Stomach smooth muscle (tissue), 2 donors: ENCODE results near the gene TIMM8B.
"Not testable (repeated sequence)": the region's sequence is repeated elsewhere in the genome, so short reads cannot be mapped to it uniquely, and the experiment has no call there.

Experiments
- H3K27ac ChIP-seq: one replicate; pipeline ENCODE4 v1.7.0; 2013; ENCODE audit warnings: mild to moderate bottlenecking, low read length, inconsistent platforms
- H3K27me3 ChIP-seq, 2 donors: one replicate each; pipeline ENCODE4 v1.7.0; 2013; ENCODE audit warnings: low read length in 2 of 2; ENCODE audit not compliant: insufficient read depth in 2 of 2, control insufficient read depth in 1 of 2
- H3K36me3 ChIP-seq, 2 donors: one replicate each; pipeline ENCODE4 v1.7.0; 2013; ENCODE audit warnings: low read length in 2 of 2; ENCODE audit not compliant: control insufficient read depth in 2 of 2, insufficient read depth in 2 of 2
- H3K4me1 ChIP-seq: one replicate; pipeline ENCODE4 v1.7.0; 2013; ENCODE audit warnings: low read length; ENCODE audit not compliant: control insufficient read depth, insufficient read depth
- H3K4me3 ChIP-seq, 2 donors: one replicate each; pipeline ENCODE4 v1.7.0; 2013; ENCODE audit warnings: low read length in 2 of 2
- H3K9ac ChIP-seq, 2 donors: one replicate each; pipeline ENCODE4 v1.7.0; 2013; ENCODE audit warnings: low read length in 2 of 2, mild to moderate bottlenecking in 1 of 2
- H3K9me3 ChIP-seq, 2 donors: one replicate each; pipeline ENCODE4 v1.7.0; 2013; ENCODE audit warnings: low read length in 2 of 2; ENCODE audit not compliant: control insufficient read depth in 2 of 2
- donor health status: healthy.
- donor health status: Pancreatic carcinoma.

The TIMM8B gene

DNA sequence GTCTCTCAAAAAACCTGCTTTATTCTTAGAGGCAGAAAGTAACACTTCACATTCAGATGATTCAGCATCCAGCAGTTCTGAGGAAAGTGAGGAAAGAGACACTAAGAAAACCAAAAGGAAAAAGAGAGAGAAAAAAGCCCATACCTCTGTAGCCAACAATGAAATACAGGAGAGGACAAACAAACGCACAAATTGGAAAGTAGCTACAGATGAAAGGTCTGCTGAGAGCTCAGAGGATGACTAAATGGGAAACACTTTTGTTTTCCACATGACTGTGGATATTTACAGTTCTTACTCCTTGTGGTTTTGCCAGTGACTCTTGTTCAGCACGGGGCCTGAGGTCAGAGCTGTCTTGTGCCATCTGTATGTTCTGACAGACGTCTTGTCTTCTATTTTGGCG is 3.8 kb downstream of the TIMM8B start:
- Histone ChIP-seq H3K4me3 (no peak overlapping the region), H3K27ac (no peak overlapping the region), H3K9ac (no peak overlapping the region), H3K4me1 (peaks cover 7% of the 10 kb centered on the region), H3K9me3 (no peaks in the 10 kb centered on the region), H3K36me3 (peaks cover 27 to 39% of the 10 kb centered on the region in 2 donors), H3K27me3 (no peaks in the 10 kb centered on the region)

DNA sequence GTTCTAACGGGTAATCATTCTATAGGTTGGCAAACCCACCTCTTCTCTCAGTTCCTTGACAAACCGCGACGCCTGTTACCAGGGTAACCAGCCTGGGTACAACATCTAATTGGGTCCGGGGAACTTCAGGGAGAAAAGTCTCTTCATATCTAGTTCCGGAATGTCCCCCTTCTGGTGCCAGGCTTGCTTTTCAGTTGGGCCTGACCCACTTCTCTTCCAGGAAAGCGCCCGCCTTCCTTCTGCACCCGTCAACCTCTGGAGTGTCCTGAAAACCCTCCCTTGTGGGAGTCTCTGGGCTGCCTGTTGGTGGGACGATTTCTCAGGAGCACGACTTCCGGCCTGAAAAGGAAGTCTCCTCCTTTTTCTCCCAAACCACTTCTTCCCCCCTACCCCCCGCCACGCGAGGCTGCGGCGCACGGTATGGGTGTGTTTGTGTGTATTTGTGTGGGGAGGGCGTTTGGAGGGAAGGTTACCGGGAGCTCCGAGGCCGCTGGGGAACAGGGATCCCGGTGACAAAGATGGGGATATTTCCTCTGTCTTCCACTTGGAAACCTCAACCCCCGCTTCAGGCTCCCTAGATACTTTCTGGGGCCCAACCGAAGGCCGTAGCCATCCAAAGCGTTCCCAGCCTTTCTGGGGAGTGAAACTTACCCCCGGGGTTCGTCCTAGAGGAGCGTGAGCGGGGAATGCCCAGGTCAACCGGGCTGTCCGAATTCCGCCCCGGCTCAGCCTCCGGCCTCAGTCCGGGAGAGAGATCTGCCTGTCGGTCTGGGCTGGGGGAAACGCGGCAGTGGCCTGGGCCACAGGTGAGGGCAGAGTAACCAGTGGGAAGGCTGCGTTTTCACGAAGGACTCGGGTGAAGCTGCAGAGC is 12.4 kb downstream of the TIMM8B start, which contains the start of the genes NKAPD1 and PIH1D2:
Gene NKAPD1 (plus strand): TSS at position 359 of the 871 bp plus-strand sequence. CDS start 1,276 bp downstream, outside the sequence.
Gene PIH1D2 (minus strand): TSS at position 77 of the 871 bp plus-strand sequence. CDS start 843 bp downstream, outside the sequence.
- Histone ChIP-seq H3K4me3 (peak within 1 kb of the TSS; percentile 96), H3K4me1 (peaks cover 7% of the 10 kb centered on the region), H3K36me3 (peaks cover 8 to 12% of the 10 kb centered on the region in 2 donors), H3K9ac (peak within 1 kb of the TSS; percentile 93), H3K27me3 (no peaks in the 10 kb centered on the region), H3K9me3 (no peaks in the 10 kb centered on the region), H3K27ac (peak within 1 kb of the TSS; percentile 84)

DNA sequence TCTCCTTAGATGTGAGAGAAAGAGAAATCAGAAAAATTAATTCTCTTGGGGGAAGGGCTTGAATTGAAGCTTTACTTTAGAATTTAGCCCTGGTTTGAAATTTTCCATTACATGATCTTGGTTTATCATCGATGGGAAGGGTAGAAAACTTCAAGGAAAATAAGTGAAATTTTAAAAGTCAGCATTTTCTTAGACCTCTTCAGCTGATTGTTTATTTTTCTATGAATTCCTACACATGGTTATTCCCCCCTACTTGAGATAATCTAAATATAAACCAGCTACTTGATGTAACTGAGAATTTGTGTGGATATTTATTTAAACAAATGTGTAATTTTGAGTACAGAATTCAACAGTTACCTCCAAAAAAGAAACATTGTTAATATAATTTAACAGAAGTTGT is 23.6 kb downstream of the TIMM8B start:
- Histone ChIP-seq H3K4me1 (no peaks in the 10 kb centered on the region), H3K27ac (no peak overlapping the region), H3K4me3 (no peak overlapping the region), H3K9ac (no peak overlapping the region), H3K27me3 (no peaks in the 10 kb centered on the region), H3K36me3 (peaks cover 7 to 20% of the 10 kb centered on the region in 2 donors), H3K9me3 (no peaks in the 10 kb centered on the region)

DNA sequence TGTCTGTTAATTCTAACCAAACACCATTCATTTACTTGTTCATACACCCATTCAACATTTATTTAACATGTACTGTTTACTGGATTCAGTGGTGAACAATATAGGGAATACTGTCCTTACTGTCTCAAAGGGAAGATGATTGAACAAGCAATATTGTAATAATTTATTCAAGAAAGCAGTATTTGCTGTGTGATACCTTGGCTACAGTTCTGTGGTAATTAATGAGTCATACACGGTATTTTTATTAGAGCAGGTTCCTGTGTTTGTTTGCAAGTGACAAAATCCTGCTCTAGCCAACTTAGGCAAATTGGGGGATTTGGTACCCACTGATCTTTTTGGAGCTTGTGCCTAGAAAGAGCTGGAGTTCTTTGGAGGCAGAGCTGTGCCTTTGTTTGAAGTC is 28.5 kb downstream of the TIMM8B start:
- no peak overlapping the region for H3K27ac ChIP-seq
- no peak overlapping the region for H3K4me3 ChIP-seq
- peaks cover 17 to 24% of the 10 kb centered on the region in 2 donors for H3K36me3 ChIP-seq
- H3K27me3 ChIP-seq, result no peaks in the 10 kb centered on the region
- H3K9ac ChIP-seq, result no peak overlapping the region
- no peaks in the 10 kb centered on the region for H3K4me1 ChIP-seq
- H3K9me3 ChIP-seq, result no peaks in the 10 kb centered on the region

DNA sequence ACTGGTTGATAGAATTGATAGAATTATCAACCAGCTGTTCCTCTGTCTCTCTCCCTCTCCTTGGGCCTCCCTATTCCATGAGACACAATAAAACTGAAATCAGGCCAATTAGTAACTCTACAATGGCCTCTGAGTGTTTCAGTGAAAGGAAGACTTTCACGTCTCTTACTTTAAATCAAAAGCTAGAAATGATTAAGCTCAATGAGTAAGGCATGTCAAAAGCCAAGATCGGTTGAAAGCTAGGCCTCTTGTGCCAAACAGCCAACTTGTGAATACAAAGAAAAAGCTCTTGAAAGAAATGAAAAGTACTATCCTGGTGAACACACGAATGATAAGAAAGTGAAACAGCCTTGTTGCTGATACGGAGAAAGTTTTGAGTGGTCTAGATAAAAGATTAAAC is 29.4 kb downstream of the TIMM8B start:
- peaks cover 17 to 25% of the 10 kb centered on the region in 2 donors for H3K36me3 ChIP-seq
- no peak overlapping the region for H3K27ac ChIP-seq
- H3K4me1 ChIP-seq, result no peaks in the 10 kb centered on the region
- H3K9ac ChIP-seq, result no peak overlapping the region
- H3K4me3 ChIP-seq, result no peak overlapping the region
- H3K9me3 ChIP-seq, result no peaks in the 10 kb centered on the region
- no peaks in the 10 kb centered on the region for H3K27me3 ChIP-seq

DNA sequence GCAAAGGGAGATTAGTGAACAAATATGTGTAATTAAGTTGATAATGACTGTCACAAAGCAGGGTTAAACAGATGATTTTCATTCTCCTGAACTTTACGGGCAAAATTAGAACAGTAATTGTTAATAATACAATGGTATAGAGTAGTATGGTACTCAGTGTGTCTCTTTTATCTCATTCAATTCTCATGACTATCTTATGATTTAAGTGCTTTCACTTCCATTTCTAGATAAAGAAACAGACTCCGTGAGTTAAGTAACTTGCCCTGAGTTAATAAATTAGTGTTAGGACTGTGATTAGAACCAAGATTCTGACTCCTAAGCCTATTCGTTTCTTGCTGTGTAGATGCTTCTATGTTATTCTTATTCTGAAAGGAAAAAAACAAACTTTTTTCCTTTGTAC is 34.8 kb downstream of the TIMM8B start:
- Histone ChIP-seq H3K4me1 (no peaks in the 10 kb centered on the region), H3K27me3 (no peaks in the 10 kb centered on the region), H3K9ac (no peak overlapping the region), H3K27ac (no peak overlapping the region), H3K36me3 (peaks cover 20% of the 10 kb centered on the region in 2 donors), H3K4me3 (no peak overlapping the region), H3K9me3 (no peaks in the 10 kb centered on the region)

DNA sequence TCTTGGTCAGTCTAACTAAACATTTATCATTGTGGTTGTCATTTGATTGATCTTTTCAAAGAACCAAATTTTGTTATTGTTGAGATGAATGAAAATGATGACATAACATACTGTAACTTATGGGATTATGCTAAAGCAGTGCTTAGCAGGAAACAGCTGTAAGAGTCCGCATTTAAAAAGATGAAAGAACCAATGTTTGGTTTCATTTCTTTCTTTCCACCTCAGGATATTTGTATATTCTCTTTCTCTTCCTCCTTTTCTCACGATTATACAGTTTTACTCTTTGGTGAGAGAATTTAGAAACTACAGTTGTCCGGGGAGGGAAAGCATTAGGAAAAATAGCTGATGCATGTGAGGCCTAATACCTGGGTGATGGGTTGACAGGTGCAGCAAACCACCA is 35.8 kb downstream of the TIMM8B start:
- no peaks in the 10 kb centered on the region for H3K9me3 ChIP-seq
- no peak overlapping the region for H3K9ac ChIP-seq
- no peaks in the 10 kb centered on the region for H3K27me3 ChIP-seq
- H3K27ac ChIP-seq, result no peak overlapping the region
- peaks cover 19 to 20% of the 10 kb centered on the region in 2 donors for H3K36me3 ChIP-seq
- H3K4me3 ChIP-seq, result no peak overlapping the region
- no peaks in the 10 kb centered on the region for H3K4me1 ChIP-seq

DNA sequence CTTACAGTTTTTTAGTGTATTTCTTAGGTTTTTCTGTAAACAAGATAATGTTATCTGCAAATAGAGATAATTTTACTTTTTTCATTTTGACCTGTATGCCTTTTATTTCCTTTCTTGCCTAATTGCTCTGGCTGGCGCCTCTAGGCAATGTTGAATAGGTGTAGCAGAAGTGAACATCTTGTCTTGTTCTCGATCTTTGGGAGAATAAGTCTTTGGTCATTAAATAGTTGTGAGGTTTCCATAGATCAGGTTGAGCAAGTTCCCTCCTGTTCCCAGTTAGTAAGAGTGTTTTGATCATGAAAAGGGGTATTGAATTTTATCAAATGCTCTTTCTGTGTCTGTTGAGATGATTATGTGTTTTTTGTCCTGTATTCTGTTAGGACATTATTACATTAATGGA is 36.8 kb downstream of the TIMM8B start:
- H3K27ac ChIP-seq, result no peak overlapping the region
- H3K27me3 ChIP-seq, result no peaks in the 10 kb centered on the region
- no peaks in the 10 kb centered on the region for H3K9me3 ChIP-seq
- no peak overlapping the region for H3K4me3 ChIP-seq
- H3K9ac ChIP-seq, result no peak overlapping the region
- H3K4me1 ChIP-seq, result no peaks in the 10 kb centered on the region
- peaks cover 25 to 27% of the 10 kb centered on the region in 2 donors for H3K36me3 ChIP-seq

DNA sequence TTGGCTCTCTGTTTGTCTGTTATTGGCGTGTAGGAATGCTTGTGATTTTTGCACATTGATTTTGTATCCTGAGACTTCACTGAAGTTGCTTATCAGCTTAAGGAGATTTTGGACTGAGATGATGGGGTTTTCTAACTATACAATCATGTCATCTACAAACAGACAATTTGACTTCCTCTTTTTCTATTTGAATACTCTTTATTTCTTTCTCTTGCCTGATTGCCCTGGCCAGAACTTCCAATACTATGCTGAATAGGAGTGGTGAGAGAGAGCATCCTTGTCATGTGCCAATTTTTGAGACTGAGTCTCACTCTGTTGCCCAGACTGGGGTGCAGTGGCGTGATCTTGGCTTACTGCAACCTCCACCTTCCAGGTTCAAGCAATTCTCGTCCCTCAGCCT is 38.3 kb downstream of the TIMM8B start:
- not testable (repeated sequence) for H3K27ac ChIP-seq, H3K4me3 ChIP-seq, H3K27me3 ChIP-seq, H3K9ac ChIP-seq, H3K9me3 ChIP-seq, H3K4me1 ChIP-seq
- peaks cover 22 to 29% of the 10 kb centered on the region in 2 donors for H3K36me3 ChIP-seq

DNA sequence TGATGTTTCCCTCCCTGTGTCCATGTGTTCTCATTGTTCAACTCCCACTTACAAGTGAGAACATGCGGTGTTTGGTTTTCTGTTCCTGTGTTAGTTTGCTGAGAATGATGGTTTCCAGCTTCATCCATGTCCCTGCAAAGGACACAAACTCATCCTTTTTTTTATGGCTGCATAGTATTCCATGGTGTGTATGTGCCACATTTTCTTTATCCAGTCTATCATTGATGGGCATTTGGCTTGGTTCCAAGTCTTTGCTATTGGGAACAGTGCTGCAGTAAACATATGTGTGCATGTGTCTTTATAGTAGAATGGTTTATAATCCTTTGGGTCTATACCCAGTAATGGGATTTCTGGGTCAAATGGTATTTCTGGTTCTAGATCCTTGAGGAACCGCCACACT is 39.9 kb downstream of the TIMM8B start:
- not testable (repeated sequence) for H3K9ac ChIP-seq, H3K4me3 ChIP-seq, H3K9me3 ChIP-seq, H3K27me3 ChIP-seq, H3K27ac ChIP-seq, H3K4me1 ChIP-seq
- H3K36me3 ChIP-seq, result peaks cover 10 to 23% of the 10 kb centered on the region in 2 donors

DNA sequence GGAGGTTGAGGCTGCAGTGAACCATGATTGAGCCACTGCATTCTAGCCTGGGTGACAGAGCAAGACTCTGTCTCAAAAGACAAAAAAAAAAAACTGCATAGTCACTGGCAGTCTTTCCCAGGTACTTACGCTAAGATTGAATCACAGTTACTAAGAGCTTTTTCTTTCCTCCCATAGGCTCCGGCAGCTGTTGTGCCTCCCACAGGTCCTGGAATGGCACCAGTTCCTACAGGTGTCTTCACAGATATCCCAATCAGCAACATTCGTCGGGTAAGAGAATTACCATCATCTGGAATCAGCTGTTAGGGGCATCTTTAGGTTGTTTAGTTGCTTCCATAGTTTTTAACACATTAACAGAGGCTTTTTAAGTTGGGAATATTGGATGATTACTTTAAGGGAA is 41.6 kb downstream of the TIMM8B start:
- no peaks in the 10 kb centered on the region for H3K27me3 ChIP-seq
- no peaks in the 10 kb centered on the region for H3K9me3 ChIP-seq
- no peak overlapping the region for H3K27ac ChIP-seq
- peaks cover 8 to 24% of the 10 kb centered on the region in 2 donors for H3K36me3 ChIP-seq
- H3K4me1 ChIP-seq, result no peaks in the 10 kb centered on the region
- no peak overlapping the region for H3K4me3 ChIP-seq
- H3K9ac ChIP-seq, result no peak overlapping the region
